Dedifferentiated amniotic fluid mesenchymal stem cell (primary cell): ENCODE measurements around the gene MAN2B2.

Experiments
- DNase-seq: peaks from one replicate; pipeline ENCODE4 v3.0.0-alpha.2; 2016; ENCODE audit errors: extremely low spot score

Gene MAN2B2

GRCh38 chr4:6595897-6596537 lies 21.0 kb downstream of the MAN2B2 start:
- DNase-seq, result no peak

GRCh38 chr4:6596948-6597347 lies 22.0 kb downstream of the MAN2B2 start:
- DNase-seq, result no peak

GRCh38 chr4:6598127-6598526 lies 23.1 kb downstream of the MAN2B2 start:
- no peak for DNase-seq

GRCh38 chr4:6598641-6599040 lies 23.7 kb downstream of the MAN2B2 start:
- no peak for DNase-seq

- DNase-seq, result no peak
These were observed 26.8 kb downstream of the MAN2B2 start for GRCh38 chr4:6601661-6602250.

- DNase-seq, result no peak
These were observed 27.3 kb downstream of the MAN2B2 start for GRCh38 chr4:6602289-6602688.

GRCh38 chr4:6603128-6603527 lies 28.1 kb downstream of the MAN2B2 start:
- DNase-seq, result no peak

- no peak for DNase-seq
These were observed 30.1 kb downstream of the MAN2B2 start for GRCh38 chr4:6605114-6605513.

- DNase-seq, result no peak
These were observed 30.6 kb downstream of the MAN2B2 start for GRCh38 chr4:6605605-6606004.

GRCh38 chr4:6606465-6607235 lies 31.7 kb downstream of the MAN2B2 start:
- DNase-seq, result no peak

GRCh38 chr4:6607368-6608055 lies 32.5 kb downstream of the MAN2B2 start:
- no peak for DNase-seq

GRCh38 chr4:6608758-6609414 lies 33.9 kb downstream of the MAN2B2 start:
- no peak for DNase-seq

GRCh38 chr4:6609415-6610079 lies 34.6 kb downstream of the MAN2B2 start:
- DNase-seq, result no peak

- no peak for DNase-seq
These were observed 36.0 kb downstream of the MAN2B2 start for GRCh38 chr4:6610856-6611430.

GRCh38 chr4:6612961-6613675 lies 38.1 kb downstream of the MAN2B2 start:
- DNase-seq, result no peak

GRCh38 chr4:6613676-6614651 lies 39.0 kb downstream of the MAN2B2 start:
- no peak for DNase-seq

GRCh38 chr4:6614701-6615230 lies 39.8 kb downstream of the MAN2B2 start:
- DNase-seq, result no peak

GRCh38 chr4:6616087-6616995 lies 41.4 kb downstream of the MAN2B2 start:
- no peak for DNase-seq
